Hematopoietic multipotent progenitor cell treated with erythropoietin and hydrocortisone succinate and interleukin-3 and kit ligand, for 8 days (in vitro differentiated cells): ENCODE measurements around the gene RAD51B.

ENCODE experiments used
- DNase-seq: peaks from one replicate; pipeline ENCODE4 v3.0.0-alpha.2; 2015

Gene RAD51B

GRCh38 chr14:68154275-68154674 is 334.7 kb downstream of the RAD51B start:
- no peak for DNase-seq

GRCh38 chr14:68157971-68158371 is 338.4 kb downstream of the RAD51B start:
- DNase-seq: no peak

GRCh38 chr14:68158640-68159039 is 339.1 kb downstream of the RAD51B start:
- no peak for DNase-seq

DNA sequence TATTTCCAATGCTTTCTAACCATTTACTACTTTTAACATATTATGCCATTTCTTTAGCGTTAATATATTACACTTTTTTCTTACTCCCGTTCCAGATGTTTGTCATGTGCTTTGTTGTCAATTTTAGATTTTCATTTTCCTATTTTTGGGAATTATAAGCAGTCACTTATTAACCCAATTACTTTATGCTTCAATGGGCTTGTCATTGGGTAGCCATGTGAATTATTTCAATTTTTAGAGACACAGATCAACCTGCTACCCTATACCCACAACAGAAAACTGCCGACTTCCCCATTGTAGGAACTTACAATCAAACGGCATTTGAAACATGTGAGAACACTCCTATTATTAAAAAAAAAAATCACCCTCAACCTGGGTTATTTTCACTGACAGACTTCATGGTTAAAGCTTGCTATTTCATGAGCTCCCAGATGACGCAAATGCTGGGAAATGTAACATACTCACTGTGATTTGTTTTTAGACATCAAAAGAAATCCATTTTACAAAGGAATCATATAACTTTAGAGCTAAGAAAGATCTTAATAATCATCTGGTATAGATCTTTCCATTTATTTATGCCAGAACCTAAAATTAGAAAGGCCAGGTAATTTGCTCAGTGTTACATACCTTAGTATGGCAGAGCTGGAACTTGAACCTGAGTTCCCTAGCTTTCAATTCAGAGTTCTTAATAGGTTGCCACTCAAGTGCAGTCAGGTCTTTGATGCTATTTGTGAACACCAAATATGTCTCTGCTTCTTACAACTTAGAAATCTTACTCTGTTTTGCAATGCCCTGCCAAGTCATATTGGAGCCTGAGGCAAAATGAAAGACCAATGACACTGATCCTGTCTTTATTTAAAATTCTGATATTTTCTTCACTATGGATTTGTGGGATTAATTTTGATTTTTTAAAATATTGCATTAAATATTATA is 340.4 kb downstream of the RAD51B start:
- no peak for DNase-seq

- no peak for DNase-seq
These were observed 341.4 kb downstream of the RAD51B start for GRCh38 chr14:68160779-68161546.

DNA sequence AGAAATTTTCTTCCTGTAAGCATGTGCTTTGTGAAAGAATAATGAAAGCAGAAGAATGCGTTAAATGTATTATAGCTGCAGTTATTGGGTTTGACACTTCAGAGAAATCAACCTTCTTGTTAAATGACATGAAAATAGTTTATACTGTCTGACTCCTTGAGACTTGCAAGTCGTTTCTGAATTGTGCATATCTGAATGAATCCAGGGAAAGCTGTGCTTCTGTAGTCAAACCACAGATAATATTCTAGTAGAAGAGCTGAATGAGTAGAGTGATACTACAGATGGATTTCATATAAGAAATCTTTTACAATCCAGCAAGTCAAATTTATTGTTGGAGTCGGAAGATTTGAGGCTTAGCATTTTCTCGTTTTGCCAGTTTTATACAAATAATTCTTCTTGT is 343.3 kb downstream of the RAD51B start:
- no peak for DNase-seq

DNA sequence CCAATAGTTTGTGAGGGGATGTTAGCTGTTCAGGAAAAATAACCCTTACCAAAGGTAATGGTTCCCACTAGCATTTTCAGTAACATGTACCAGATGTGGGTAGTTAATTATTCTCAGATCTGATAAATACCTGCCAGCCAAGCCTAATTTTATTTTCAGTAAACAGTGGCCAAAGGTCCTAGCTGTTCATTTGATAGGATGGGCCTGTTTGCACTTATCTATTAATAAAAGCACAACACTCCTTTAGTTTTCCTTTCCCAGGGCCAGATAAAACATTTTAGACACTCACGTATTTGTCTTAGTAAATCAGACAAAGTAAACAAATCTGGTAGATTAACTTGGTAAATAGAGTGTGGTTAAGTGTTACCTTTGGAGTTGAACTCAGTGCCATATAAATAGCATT is 345.1 kb downstream of the RAD51B start:
- no peak for DNase-seq

DNA sequence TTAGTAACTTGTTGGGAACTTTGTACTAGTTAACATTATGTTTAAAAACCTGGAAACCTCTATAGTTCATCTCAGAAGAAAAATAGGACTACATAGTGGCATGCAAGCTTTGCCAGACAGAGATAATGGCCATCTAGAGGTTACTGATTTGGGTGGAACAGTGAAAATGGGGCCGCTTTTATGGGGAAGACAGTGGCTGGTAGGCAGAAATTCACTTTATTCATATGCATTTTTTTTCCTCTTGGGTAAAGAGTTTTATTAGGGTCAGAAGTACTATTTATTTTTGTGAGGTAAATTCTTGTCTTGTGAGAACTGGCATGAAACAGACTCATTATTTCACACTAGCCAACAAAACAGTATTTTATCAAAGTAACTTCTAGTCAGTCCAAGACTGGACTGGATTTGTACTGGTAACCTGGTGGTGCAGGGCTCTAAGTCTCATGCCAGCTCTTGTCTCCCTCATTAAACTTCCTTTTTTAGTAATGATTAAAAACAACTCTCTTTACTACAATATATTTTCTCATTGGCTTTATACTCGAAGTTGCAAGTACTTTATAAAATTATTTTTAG is 345.8 kb downstream of the RAD51B start:
- DNase-seq: no peak

- DNase-seq: no peak
These were observed 347.3 kb downstream of the RAD51B start for GRCh38 chr14:68166731-68167382.

- DNase-seq: no peak
These were observed 348.0 kb downstream of the RAD51B start for GRCh38 chr14:68167383-68168087.

GRCh38 chr14:68168460-68169109 is 349.0 kb downstream of the RAD51B start:
- no peak for DNase-seq

DNA sequence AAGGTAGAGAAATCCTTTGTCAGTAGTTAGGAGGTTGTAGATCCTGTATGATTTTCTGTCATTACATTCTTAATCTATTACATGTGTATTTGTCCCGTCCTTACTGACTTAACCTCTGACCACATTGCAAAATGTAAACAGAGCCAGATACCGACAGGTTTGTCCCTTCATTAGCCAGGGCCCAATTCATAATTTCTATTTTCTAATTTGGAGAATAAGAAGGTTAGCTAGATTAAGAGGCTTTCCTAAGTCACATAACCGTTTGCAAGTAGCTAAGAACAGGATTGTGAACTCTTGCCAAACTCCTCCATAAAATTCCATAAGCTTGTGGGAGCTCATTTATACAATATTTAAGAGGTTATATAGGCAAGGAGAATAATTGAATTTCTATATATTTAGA is 352.6 kb downstream of the RAD51B start:
- no peak for DNase-seq

DNA sequence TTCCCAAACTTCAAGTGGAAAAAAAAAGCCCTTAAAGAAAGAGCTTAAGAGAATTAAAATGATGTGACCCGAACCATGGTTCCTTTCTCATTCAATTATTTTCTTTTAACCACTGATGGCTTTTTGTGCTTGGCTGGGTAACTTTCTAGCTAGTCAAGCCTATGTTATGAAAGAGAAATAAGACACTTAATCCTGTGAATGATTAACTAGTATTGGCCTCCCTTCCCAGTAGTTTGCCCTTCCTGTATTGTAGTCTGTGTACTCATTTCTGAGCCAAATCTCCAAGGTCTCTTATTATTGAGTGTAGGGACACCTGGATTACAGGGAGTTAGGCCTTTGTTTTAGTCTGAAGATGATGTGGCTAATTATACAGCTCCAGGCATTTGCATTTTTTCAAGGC is 353.0 kb downstream of the RAD51B start:
- DNase-seq: no peak

- no peak for DNase-seq
These were observed 353.8 kb downstream of the RAD51B start for GRCh38 chr14:68173227-68173972.

- DNase-seq: no peak
These were observed 354.9 kb downstream of the RAD51B start for GRCh38 chr14:68174446-68174845.

- no peak for DNase-seq
These were observed 357.1 kb downstream of the RAD51B start for GRCh38 chr14:68176687-68177086.

DNA sequence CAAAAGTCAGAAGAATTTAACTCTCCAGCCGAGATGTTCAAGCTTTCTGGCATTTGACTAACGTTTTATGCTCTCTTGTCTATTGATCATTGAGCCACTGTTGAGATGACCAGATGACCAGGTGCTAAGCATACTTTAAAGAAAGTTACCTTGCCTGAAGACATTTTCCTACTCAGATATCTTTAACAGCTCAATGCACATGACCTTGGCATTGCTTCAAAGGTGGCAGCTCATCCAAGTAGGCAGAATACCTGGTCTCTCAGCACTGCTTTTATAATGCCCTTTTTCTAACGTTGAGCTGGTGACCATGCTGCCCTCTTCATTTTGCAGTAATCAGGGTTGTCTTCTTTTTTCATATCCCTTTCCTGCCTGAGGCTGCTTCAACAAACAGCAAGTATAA is 358.1 kb downstream of the RAD51B start:
- no peak for DNase-seq

GRCh38 chr14:68178282-68178681 is 358.7 kb downstream of the RAD51B start:
- no peak for DNase-seq

GRCh38 chr14:68181519-68182326 is 362.1 kb downstream of the RAD51B start:
- no peak for DNase-seq

- DNase-seq: no peak
These were observed 362.9 kb downstream of the RAD51B start for GRCh38 chr14:68182492-68182891.
